ENCODE measurements around the gene SLC22A1.

DNA sequence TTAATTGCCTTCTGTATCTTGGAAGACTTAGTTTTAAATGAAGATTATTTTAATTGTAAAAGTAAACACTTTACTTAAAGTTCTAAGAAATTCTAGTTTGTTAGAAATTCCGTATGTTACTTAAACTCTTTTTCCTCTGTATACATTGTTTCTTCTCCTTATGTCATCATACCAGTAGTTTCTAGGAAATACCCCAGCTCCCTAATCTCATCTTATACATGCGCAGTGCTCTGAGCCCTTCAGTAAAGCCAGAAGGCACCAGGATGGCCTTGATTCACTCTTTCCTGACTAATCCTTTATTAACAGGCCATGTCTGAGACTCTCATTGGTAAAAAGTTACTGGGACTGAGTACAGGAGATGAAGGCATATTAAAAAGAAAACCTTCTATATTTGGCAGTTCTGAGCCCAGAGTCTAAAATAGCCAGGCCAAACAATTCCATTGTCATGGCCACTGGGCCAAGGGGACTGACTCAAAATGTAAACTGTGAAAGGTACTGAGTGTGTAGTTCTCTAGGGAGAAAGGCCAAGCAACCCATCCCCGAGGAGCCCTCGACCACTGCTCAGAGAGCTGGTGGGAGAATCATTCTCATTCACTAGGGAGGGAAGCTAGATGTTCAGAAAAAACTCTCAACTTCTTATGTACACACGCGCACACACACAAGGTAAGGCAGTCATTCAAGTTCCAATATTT, 25.0 kb downstream of the SLC22A1 start:
- TF ChIP-seq, protein P1, sequence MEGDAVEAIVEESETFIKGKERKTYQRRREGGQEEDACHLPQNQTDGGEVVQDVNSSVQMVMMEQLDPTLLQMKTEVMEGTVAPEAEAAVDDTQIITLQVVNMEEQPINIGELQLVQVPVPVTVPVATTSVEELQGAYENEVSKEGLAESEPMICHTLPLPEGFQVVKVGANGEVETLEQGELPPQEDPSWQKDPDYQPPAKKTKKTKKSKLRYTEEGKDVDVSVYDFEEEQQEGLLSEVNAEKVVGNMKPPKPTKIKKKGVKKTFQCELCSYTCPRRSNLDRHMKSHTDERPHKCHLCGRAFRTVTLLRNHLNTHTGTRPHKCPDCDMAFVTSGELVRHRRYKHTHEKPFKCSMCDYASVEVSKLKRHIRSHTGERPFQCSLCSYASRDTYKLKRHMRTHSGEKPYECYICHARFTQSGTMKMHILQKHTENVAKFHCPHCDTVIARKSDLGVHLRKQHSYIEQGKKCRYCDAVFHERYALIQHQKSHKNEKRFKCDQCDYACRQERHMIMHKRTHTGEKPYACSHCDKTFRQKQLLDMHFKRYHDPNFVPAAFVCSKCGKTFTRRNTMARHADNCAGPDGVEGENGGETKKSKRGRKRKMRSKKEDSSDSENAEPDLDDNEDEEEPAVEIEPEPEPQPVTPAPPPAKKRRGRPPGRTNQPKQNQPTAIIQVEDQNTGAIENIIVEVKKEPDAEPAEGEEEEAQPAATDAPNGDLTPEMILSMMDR (IDR thresholded peaks at IDR 0.05; ENCODE audit: low read depth, low read length), result no peak
- TF ChIP-seq, protein P2, sequence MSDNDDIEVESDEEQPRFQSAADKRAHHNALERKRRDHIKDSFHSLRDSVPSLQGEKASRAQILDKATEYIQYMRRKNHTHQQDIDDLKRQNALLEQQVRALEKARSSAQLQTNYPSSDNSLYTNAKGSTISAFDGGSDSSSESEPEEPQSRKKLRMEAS (IDR thresholded peaks at IDR 0.05; ENCODE audit: low read depth, low read length), result no peak
- TF ChIP-seq POLR2A (IDR thresholded peaks at IDR 0.05; ENCODE audit: extremely low read depth, insufficient read length) (no peak), MYC (IDR thresholded peaks at IDR 0.05; ENCODE audit: low read depth, low read length) (no peak)
